GM18498 (cell line): Measurements from ENCODE around the gene LZIC.
"Not testable (repeated sequence)": the region's sequence is repeated elsewhere in the genome, so short reads cannot be mapped to it uniquely, and the experiment has no call there.

Experiments used
- ATAC-seq: cut with Tn5 transposase; IDR thresholded peaks from one replicate; pipeline ENCODE4 v1.9.1; 2021; ENCODE audit warnings: mild to moderate bottlenecking, moderate library complexity; ENCODE audit not compliant: unreplicated experiment

The LZIC gene

GRCh38 chr1:9942939-9943788 is at the start of gene LZIC, which contains the start of gene NMNAT1:
TSS of gene LZIC (minus strand) at chr1:9943391. CDS start at chr1:9936619, 6,772 bp downstream.
TSS of gene NMNAT1 (plus strand) at chr1:9943475. CDS start at chr1:9972074, 28,599 bp downstream.
- ATAC-seq: peak; percentile 95

- ATAC-seq: no peak
Measured at GRCh38 chr1:9992910-9993309, 49.7 kb upstream of the LZIC start.

GRCh38 chr1:9990944-9991343 is 47.8 kb upstream of the LZIC start:
- ATAC-seq: no peak

DNA sequence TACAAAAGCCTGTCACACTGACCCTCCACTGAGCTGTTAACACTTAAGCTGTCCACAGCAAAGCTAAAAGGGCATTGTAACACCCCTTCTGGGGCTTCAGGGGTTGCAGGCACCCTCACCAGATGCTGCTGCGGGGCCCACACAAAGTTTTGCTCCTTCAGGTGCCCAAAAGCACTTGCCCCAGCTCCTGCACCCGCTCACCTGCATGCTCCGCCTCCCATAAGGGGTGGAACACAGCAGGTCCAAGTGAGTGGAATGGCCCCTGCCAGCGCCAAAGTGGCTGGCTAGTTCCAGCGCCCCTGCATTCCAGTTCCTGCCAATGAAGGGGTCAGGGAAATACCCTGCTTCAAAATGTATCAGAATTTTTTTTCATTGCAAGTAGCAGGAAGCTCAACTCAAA is 46.6 kb upstream of the LZIC start:
- no peak for ATAC-seq

DNA sequence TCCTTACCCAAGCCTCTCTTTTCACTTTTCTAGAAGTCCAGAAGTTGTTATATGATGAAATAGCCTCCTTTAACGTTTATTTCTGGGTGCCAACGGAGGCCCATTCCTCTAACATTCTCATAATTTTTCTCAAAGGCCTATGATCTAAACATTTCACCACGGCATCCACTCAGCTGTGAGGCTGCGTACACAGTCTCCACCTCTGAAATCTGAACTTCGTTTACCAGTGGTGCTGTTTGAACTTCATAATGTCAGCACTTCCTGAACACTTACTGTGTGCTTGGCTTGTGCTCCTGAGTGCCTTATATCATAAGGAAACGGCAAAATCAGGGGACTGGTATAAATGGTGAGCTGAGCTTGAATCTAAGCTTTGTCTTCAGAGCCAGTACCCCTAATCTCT is 41.8 kb upstream of the LZIC start:
- no peak for ATAC-seq

DNA sequence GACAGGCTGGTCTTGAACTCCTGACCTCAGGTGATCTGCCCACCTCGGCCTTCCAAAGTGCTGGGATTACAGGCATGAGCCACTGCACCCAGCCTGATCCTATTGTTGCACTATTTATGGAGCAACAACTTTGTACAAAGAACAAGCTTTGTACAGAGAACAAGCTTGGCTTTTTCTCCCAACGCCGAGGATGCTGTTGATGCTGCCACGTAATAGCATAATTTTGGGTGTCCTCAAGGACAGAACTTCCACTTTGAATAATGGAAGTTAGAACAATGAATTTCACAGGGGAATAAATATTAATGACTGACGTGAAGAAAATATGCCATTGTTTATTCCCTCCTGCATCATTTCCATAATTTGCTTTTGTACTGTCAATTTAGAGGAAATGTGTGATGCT is 41.1 kb upstream of the LZIC start:
- ATAC-seq: no peak

DNA sequence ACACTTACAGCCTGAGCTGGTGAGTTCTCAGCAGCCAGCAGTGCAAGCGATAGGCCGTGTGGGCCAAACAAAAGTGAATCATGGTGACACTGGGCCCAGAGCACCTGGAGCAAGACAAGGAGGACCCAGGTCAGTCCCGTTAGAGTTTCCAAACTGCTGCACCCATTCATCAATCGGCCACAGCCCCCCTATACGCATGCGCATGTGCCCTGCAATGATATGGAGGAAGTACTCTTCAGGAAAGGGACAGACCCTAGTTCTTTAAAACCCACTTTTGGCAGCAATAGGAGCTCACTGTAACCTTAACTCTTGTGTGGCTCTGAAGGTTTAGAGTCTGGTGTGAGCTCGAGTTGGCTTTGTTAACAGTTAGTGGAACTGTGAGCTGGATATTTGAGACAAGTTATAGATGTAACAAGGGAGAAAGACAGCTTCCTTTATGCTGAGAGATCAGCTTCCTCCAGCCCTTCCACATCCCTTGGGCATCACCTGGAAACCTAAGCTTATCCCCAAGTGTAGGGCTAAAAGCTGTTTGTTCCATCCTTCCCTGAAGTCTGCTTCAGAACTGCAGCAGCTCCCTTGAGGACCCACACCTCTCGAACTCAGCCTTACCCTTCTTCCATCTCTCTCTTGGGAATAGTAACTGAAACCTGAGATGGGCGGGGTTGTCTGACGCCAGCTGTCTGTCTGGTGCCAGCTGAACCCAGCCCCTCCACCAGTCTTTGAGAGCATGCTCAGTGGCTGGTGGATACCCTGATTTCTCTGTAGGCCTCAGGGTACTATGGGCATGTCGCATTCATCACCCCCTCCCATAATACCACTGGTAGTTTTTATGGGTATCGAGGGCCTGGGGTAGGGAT is 17.7 kb upstream of the LZIC start:
- ATAC-seq: no peak

DNA sequence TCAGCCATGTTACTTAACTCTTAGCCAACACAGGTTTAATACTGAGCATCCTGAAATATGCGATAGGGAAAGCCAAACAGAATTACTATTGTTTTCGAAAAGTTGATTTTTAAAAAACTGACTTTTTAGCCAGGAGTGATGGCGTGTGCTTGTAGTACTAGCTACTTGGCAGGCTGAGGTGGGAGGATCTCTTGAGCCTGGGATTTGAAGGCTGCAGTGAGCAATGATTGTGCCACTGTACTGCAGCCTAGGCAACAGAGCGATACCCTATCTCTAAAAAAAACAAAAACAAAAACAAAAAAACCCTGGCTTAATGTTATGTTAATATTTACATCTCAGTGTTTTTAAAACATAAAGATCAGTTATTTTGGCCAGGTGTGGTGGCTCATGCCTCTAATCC is 16.8 kb upstream of the LZIC start:
- no peak for ATAC-seq

DNA sequence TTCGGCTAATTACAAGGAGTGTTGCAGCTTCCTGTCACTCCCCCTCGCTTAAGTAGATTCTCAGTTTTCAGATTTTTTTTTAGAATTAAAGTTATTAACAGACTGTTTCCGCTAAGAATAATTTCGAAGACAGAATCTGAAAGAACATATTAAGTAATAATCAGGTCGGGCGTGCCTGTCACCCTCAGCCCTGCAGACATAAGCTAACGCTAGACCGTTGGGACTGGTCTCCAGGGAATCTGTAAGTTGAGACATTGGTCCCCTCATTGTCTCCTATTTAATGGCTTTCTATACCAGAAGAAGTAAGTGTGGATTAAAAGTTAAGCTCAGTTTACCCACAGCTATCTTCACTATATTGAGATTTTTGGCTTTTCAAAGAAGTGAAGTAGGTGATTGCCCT is 14.5 kb upstream of the LZIC start:
- ATAC-seq: no peak

DNA sequence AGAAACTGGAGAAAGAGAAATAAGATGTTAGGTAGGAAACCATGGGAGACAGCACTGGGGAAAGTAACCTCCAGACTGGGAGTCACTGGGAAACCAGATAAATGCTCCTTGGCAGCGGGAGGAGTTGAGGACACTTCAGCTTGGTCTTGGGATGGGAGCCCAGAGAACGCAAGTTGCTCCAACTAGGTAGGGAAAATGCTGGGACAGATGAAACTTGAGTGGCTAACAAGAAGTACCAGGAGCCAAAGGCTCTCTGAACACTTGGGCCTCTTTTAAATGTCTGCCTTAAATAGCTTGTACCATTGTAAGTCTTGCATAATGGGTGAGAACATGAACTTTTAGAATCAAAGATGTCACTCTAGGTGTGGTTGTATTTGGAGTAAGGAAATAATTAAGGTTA is 3.1 kb upstream of the LZIC start:
- ATAC-seq: no peak

GRCh38 chr1:9942399-9942938 is 722 bp downstream of the LZIC start:
- ATAC-seq: peak; percentile 37

GRCh38 chr1:9929431-9930385 is 13.5 kb downstream of the LZIC start:
- ATAC-seq: no peak

GRCh38 chr1:9927259-9927658 is 15.9 kb downstream of the LZIC start:
- no peak for ATAC-seq

DNA sequence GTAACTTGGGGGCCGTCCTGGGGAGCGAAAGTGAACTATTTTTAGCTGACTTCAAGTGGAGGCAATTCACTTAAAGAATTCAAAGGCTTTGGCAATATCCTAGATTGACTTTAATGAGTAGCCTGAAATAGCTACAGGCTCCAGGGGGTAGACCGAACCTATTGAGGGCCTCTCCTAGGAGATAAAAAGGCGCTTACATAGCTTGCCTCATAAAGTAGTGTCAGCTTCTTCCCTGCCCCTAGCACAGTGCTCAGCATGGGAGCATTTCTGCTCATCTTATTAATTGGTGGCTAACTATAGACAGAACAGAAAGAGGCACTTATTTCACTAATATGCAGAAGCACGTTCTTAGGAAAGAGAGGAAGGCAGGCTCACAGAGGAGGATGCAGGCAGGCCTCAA is 20.8 kb downstream of the LZIC start:
- no peak for ATAC-seq

DNA sequence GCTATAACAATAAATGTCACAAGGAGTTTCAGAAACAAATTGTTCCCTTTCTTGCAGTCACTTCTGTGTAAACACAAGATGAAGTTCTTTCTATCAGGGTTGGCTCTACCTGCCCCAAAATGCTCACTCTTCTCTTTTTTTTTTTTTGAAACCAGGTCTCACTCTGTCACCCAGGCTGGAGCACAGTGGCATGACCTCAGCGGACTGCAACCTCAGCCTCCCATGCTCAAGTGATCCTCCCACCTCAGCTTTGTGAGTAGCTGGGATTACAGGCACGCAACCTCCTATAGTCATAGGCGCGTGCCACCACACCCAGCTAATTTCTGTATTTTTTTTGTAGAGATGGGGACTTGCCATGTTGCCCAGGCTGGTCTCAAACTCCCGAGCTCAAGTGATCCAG is 22.6 kb downstream of the LZIC start:
- ATAC-seq: no peak

DNA sequence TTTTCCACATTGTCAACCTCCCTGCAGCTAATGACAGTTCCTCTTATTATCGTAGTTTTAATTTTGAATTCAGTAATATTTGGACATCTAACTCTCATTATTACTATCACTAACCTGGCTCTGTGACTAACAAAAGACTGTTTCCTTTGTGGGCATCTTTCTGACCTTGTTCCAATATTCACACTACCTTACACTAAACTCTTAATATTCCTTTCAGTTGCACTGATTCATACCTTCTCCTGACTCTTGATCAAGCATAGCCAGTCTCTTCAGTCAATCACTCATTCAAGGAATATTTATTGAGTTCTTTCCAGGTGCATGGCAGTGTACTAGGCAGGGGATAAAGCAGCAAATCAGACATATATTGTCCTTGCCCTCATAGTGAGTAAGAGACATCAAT is 25.3 kb downstream of the LZIC start:
- ATAC-seq: no peak

- ATAC-seq: not testable (repeated sequence)
Measured at GRCh38 chr1:9917495-9917894, 25.7 kb downstream of the LZIC start.

DNA sequence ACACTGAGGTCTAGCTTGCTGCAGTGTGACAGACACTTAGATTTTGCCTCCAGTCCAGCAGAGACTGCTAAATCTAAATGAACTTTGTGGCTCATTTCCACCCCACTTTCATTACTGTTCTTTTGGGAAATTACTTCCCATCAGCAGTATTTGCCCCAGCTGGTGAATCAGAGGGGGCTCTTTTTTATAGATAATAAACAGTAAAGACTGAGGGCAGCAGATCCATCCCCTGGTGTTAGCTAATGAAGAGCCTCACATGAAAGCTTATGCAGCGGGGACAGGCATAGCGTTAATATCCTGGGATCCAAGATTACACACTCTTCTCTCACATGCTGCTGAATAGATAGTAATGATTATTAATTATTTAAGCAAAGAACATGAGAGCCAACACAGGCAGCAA is 26.7 kb downstream of the LZIC start:
- ATAC-seq: no peak

GRCh38 chr1:9914610-9914937 is 28.6 kb downstream of the LZIC start:
- ATAC-seq: no peak

- no peak for ATAC-seq
Measured at GRCh38 chr1:9912264-9912936, 30.8 kb downstream of the LZIC start.
